SK-N-SH (cell line): ENCODE results near the gene A4GALT.

ENCODE experiments used
- GABPA ChIP-seq: IDR thresholded peaks from 2 replicates; pipeline ENCODE4 v1.4.0; 2012; ENCODE audit warnings: low read depth, mild to moderate bottlenecking
- POLR2AphosphoS5 ChIP-seq: IDR thresholded peaks from 2 replicates; pipeline ENCODE4 v1.6.1; 2012; ENCODE audit warnings: low read depth, low read length
- RAD21 ChIP-seq: IDR thresholded peaks from 2 replicates; pipeline ENCODE4 v1.6.1; 2012; ENCODE audit warnings: mild to moderate bottlenecking, low read length
- TCF12 ChIP-seq: IDR thresholded peaks from 2 replicates; pipeline ENCODE4 v1.4.0; 2012
- TF ChIP-seq, protein P1 (sequence below): fragments of 200-600 bp; sonication (generic); IDR thresholded peaks from 2 replicates; pipeline ENCODE4 v1.6.1; 2017; ENCODE audit warnings: antibody characterized with exemption, mild to moderate bottlenecking, moderate library complexity
- TF ChIP-seq, protein P2 (sequence below): IDR thresholded peaks from 2 replicates; pipeline ENCODE4 v1.4.0; 2012; ENCODE audit warnings: low read depth

GRCh38 chr22:42720263-42721044 is at the start of gene A4GALT:
- TF ChIP-seq, protein P1, sequence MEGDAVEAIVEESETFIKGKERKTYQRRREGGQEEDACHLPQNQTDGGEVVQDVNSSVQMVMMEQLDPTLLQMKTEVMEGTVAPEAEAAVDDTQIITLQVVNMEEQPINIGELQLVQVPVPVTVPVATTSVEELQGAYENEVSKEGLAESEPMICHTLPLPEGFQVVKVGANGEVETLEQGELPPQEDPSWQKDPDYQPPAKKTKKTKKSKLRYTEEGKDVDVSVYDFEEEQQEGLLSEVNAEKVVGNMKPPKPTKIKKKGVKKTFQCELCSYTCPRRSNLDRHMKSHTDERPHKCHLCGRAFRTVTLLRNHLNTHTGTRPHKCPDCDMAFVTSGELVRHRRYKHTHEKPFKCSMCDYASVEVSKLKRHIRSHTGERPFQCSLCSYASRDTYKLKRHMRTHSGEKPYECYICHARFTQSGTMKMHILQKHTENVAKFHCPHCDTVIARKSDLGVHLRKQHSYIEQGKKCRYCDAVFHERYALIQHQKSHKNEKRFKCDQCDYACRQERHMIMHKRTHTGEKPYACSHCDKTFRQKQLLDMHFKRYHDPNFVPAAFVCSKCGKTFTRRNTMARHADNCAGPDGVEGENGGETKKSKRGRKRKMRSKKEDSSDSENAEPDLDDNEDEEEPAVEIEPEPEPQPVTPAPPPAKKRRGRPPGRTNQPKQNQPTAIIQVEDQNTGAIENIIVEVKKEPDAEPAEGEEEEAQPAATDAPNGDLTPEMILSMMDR, result no peak
- TF ChIP-seq POLR2AphosphoS5 (no peak), TCF12 (no peak), RAD21 (no peak), GABPA (no peak)
- TF ChIP-seq, protein P2, sequence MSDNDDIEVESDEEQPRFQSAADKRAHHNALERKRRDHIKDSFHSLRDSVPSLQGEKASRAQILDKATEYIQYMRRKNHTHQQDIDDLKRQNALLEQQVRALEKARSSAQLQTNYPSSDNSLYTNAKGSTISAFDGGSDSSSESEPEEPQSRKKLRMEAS, result no peak
